SIG-M5 treated with dmso at 0.1 percent for 504 hours (cell line): ENCODE data around the gene TES.
"Not testable (repeated sequence)": the region's sequence is repeated elsewhere in the genome, so short reads cannot be mapped to it uniquely, and the experiment has no call there.

ENCODE experiments used
- DNase-seq: peaks from one replicate; lab custom pipeline; 2025; ENCODE audit not compliant: unreplicated experiment; lab: John Stamatoyannopoulos, UW

Gene TES

GRCh38 chr7:116279217-116279616 lies 68.9 kb downstream of the TES start:
- no peak for DNase-seq

- no peak for DNase-seq
Measured at GRCh38 chr7:116280803-116281202, 70.5 kb downstream of the TES start.

GRCh38 chr7:116283595-116284204 lies 73.4 kb downstream of the TES start:
- DNase-seq, result no peak

GRCh38 chr7:116284390-116284789 lies 74.1 kb downstream of the TES start:
- no peak for DNase-seq

GRCh38 chr7:116285252-116285651 lies 74.9 kb downstream of the TES start:
- DNase-seq, result no peak

- DNase-seq, result no peak
Measured at GRCh38 chr7:116290740-116291139, 80.4 kb downstream of the TES start.

- no peak for DNase-seq
Measured at GRCh38 chr7:116291937-116292336, 81.6 kb downstream of the TES start.

GRCh38 chr7:116292381-116292780 lies 82.0 kb downstream of the TES start:
- DNase-seq, result no peak

GRCh38 chr7:116293139-116293538 lies 82.8 kb downstream of the TES start:
- DNase-seq, result no peak

- no peak for DNase-seq
Measured at GRCh38 chr7:116293633-116294032, 83.3 kb downstream of the TES start.

GRCh38 chr7:116295903-116296302 lies 85.6 kb downstream of the TES start:
- DNase-seq, result not testable (repeated sequence)

- no peak for DNase-seq
Measured at GRCh38 chr7:116298055-116298454, 87.7 kb downstream of the TES start.

- no peak for DNase-seq
Measured at GRCh38 chr7:116298576-116298975, 88.2 kb downstream of the TES start.

- DNase-seq, result no peak
Measured at GRCh38 chr7:116305485-116306408, 95.4 kb downstream of the TES start.

- no peak for DNase-seq
Measured at GRCh38 chr7:116306409-116307048, 96.2 kb downstream of the TES start.

- no peak for DNase-seq
Measured at GRCh38 chr7:116307253-116307652, 96.9 kb downstream of the TES start.
